Vagina (tissue), 2 donors: ENCODE results near the gene KAT2B. TPM values are rescaled to one million over a fixed set of nuclear protein-coding genes. Genes with fewer than 3 reads are reported as not detected.

Experiments
- DNase-seq, 2 donors: peaks; one replicate each; pipeline ENCODE4 v3.0.0-alpha.2; 2017; ENCODE audit errors: extremely low spot score in 2 of 2
- H3K27ac ChIP-seq: fragments of 200-600 bp; sonication (generic); one replicate; pipeline ENCODE4 v1.5.1; 2019
- H3K27me3 ChIP-seq: fragments of 200-600 bp; sonication (generic); one replicate; pipeline ENCODE4 v1.5.1; 2019
- H3K36me3 ChIP-seq, 2 donors: fragments of 200-600 bp; sonication (generic); one replicate each; pipeline ENCODE4 v1.5.1; 2017 to 2019
- H3K4me1 ChIP-seq: fragments of 200-600 bp; sonication (generic); one replicate; pipeline ENCODE4 v1.5.1; 2019
- H3K4me3 ChIP-seq, 2 donors: fragments of 200-600 bp; sonication (generic); 1 replicate in 1 of 2; 2 replicates in 1 of 2; pipeline ENCODE4 v1.5.1; 2016 to 2019
- H3K9me3 ChIP-seq: fragments of 200-600 bp; sonication (generic); one replicate; pipeline ENCODE4 v1.5.1; 2019
- CTCF ChIP-seq, 3 experiments: fragments of 450-650 bp in 2 of 3; fragments of 200-600 bp in 1 of 3; sonication (generic) in 1 of 3; IDR thresholded peaks; one replicate each; pipeline ENCODE4 v1.5.1; 2017 to 2019; ENCODE audit warnings: antibody characterized with exemption in 3 of 3, mild to moderate bottlenecking in 2 of 3, moderate library complexity in 2 of 3
- POLR2A ChIP-seq, 2 donors: fragments of 450-650 bp; IDR thresholded peaks; one replicate each; pipeline ENCODE4 v1.6.1; 2017; ENCODE audit warnings: antibody characterized with exemption in 2 of 2, mild to moderate bottlenecking in 2 of 2, moderate library complexity in 2 of 2
- POLR2AphosphoS5 ChIP-seq, 2 donors: sonication (generic); formaldehyde crosslinking; IDR thresholded peaks; one replicate each; pipeline ENCODE4 v1.9.0; 2017; ENCODE audit warnings: antibody characterized with exemption in 2 of 2, mild to moderate bottlenecking in 2 of 2, low read depth in 1 of 2; ENCODE audit not compliant: insufficient read depth in 1 of 2
- intact Hi-C: fragments of 100-400 bp; cut with DNase I; formaldehyde crosslinking; loops from one replicate; pipeline ENCODE4 v1.15.1; 2023
- total RNA-seq: library from RNA; depleted of rRNA; stranded (reverse); fragments of >200 nt; gene quantifications from one replicate; pipeline ENCODE4 v1.2.3, GENCODE V29; 2016

Gene KAT2B
- total RNA-seq, 1 donor from 2014 or later = 41.0 TPM

- DNase-seq = no peak
- H3K9me3 ChIP-seq = no peaks in the 10 kb centered on the region
- H3K4me1 ChIP-seq = no peaks in the 10 kb centered on the region
- H3K27me3 ChIP-seq = no peaks in the 10 kb centered on the region
- intact Hi-C loops = no loop called here
- no peak overlapping the region for H3K4me3 ChIP-seq
- H3K36me3 ChIP-seq = peaks cover 0 to 18% of the 10 kb centered on the region in 2 donors
- TF ChIP-seq POLR2AphosphoS5 (IDR thresholded peaks at IDR 0.05; ENCODE audit: insufficient read depth in 1 of 2, low read depth in 1 of 2) (no peak), POLR2A (IDR thresholded peaks at IDR 0.05) (no peak), CTCF (IDR thresholded peaks at IDR 0.05) (no peak)
- no peak overlapping the region for H3K27ac ChIP-seq
Observed at GRCh38 chr3:20108869-20109268, 68.6 kb downstream of the KAT2B start.

GRCh38 chr3:20110826-20111225 lies 70.6 kb downstream of the KAT2B start:
- intact Hi-C loops = no loop called here
- Histone ChIP-seq H3K36me3 (peaks cover 0 to 27% of the 10 kb centered on the region in 2 donors), H3K4me3 (no peak overlapping the region), H3K27me3 (no peaks in the 10 kb centered on the region), H3K27ac (no peak overlapping the region), H3K4me1 (no peaks in the 10 kb centered on the region), H3K9me3 (no peaks in the 10 kb centered on the region)
- TF ChIP-seq POLR2AphosphoS5 (IDR thresholded peaks at IDR 0.05; ENCODE audit: insufficient read depth in 1 of 2, low read depth in 1 of 2) = no peak
- TF ChIP-seq CTCF (IDR thresholded peaks at IDR 0.05) = no peak
- TF ChIP-seq POLR2A (IDR thresholded peaks at IDR 0.05) = no peak
- DNase-seq = no peak

- Histone ChIP-seq H3K9me3 (no peaks in the 10 kb centered on the region), H3K4me3 (no peak overlapping the region), H3K36me3 (peaks cover 0 to 36% of the 10 kb centered on the region in 2 donors), H3K27ac (no peak overlapping the region), H3K27me3 (no peaks in the 10 kb centered on the region), H3K4me1 (no peaks in the 10 kb centered on the region)
- no peak for TF ChIP-seq POLR2A (IDR thresholded peaks at IDR 0.05)
- TF ChIP-seq CTCF (IDR thresholded peaks at IDR 0.05) = no peak
- no peak for TF ChIP-seq POLR2AphosphoS5 (IDR thresholded peaks at IDR 0.05; ENCODE audit: insufficient read depth in 1 of 2, low read depth in 1 of 2)
- intact Hi-C loops = no loop called here
- DNase-seq = no peak
Observed at GRCh38 chr3:20111836-20112235, 71.6 kb downstream of the KAT2B start.

GRCh38 chr3:20121088-20121487 lies 80.8 kb downstream of the KAT2B start:
- no peaks in the 10 kb centered on the region for H3K4me1 ChIP-seq
- no peaks in the 10 kb centered on the region for H3K27me3 ChIP-seq
- no peak for TF ChIP-seq CTCF (IDR thresholded peaks at IDR 0.05)
- no peak for TF ChIP-seq POLR2AphosphoS5 (IDR thresholded peaks at IDR 0.05; ENCODE audit: insufficient read depth in 1 of 2, low read depth in 1 of 2)
- TF ChIP-seq POLR2A (IDR thresholded peaks at IDR 0.05) = no peak
- no peak overlapping the region for H3K4me3 ChIP-seq
- no peak for DNase-seq
- intact Hi-C loops = no loop called here
- H3K9me3 ChIP-seq = no peaks in the 10 kb centered on the region
- H3K27ac ChIP-seq = no peak overlapping the region
- peaks cover 0 to 42% of the 10 kb centered on the region in 2 donors for H3K36me3 ChIP-seq

- no peak for TF ChIP-seq CTCF (IDR thresholded peaks at IDR 0.05)
- TF ChIP-seq POLR2AphosphoS5 (IDR thresholded peaks at IDR 0.05; ENCODE audit: insufficient read depth in 1 of 2, low read depth in 1 of 2) = no peak
- TF ChIP-seq POLR2A (IDR thresholded peaks at IDR 0.05) = no peak
- no peaks in the 10 kb centered on the region for H3K4me1 ChIP-seq
- peaks cover 0 to 51% of the 10 kb centered on the region in 2 donors for H3K36me3 ChIP-seq
- no peak for DNase-seq
- no peak overlapping the region for H3K4me3 ChIP-seq
- H3K27ac ChIP-seq = no peak overlapping the region
- H3K27me3 ChIP-seq = no peaks in the 10 kb centered on the region
- intact Hi-C loops = no loop called here
- no peaks in the 10 kb centered on the region for H3K9me3 ChIP-seq
Observed at GRCh38 chr3:20123131-20123652, 82.9 kb downstream of the KAT2B start.
